Measurements from ENCODE around the gene RBM14. TPM values are rescaled to one million over a fixed set of nuclear protein-coding genes. Genes with fewer than 3 reads are reported as not detected.
"Not testable (repeated sequence)": the region's sequence is repeated elsewhere in the genome, so short reads cannot be mapped to it uniquely, and the experiment has no call there.

The RBM14 gene
- total RNA-seq, 1 donor from 2014 or later = 63.3 TPM

DNA sequence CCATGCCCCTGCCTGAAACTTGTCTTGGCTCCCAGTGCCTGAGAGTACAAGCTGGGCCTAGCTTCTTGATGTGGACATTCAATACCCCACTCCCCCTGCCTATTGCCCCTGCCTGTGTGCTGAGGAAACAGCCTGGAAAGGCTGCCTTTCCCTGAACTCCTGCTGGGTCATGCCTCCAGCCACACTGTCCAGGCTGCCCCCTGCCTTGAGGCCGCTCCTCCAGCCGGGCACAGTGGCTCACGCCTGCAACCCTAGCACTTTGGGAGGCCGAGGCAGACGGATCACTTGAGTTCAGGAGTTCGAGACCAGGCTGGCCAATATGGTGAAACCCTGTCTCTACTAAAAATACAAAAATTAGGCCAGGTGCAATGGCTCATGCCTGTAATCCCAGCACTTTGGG lies 13.4 kb upstream of the RBM14 start:
- Histone ChIP-seq H3K27me3 (no peaks in the 10 kb centered on the region), H3K4me3 (no peak overlapping the region), H3K4me1 (no peaks in the 10 kb centered on the region), H3K27ac (no peak overlapping the region), H3K36me3 (peaks cover 33% of the 10 kb centered on the region), H3K9me3 (no peaks in the 10 kb centered on the region)
- TF ChIP-seq, protein P1, sequence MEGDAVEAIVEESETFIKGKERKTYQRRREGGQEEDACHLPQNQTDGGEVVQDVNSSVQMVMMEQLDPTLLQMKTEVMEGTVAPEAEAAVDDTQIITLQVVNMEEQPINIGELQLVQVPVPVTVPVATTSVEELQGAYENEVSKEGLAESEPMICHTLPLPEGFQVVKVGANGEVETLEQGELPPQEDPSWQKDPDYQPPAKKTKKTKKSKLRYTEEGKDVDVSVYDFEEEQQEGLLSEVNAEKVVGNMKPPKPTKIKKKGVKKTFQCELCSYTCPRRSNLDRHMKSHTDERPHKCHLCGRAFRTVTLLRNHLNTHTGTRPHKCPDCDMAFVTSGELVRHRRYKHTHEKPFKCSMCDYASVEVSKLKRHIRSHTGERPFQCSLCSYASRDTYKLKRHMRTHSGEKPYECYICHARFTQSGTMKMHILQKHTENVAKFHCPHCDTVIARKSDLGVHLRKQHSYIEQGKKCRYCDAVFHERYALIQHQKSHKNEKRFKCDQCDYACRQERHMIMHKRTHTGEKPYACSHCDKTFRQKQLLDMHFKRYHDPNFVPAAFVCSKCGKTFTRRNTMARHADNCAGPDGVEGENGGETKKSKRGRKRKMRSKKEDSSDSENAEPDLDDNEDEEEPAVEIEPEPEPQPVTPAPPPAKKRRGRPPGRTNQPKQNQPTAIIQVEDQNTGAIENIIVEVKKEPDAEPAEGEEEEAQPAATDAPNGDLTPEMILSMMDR (IDR thresholded peaks at IDR 0.05) = no peak
- ATAC-seq (no peak), DNase-seq (no peak)
- intact Hi-C loops (cut with DNase I) = no loop called here

DNA sequence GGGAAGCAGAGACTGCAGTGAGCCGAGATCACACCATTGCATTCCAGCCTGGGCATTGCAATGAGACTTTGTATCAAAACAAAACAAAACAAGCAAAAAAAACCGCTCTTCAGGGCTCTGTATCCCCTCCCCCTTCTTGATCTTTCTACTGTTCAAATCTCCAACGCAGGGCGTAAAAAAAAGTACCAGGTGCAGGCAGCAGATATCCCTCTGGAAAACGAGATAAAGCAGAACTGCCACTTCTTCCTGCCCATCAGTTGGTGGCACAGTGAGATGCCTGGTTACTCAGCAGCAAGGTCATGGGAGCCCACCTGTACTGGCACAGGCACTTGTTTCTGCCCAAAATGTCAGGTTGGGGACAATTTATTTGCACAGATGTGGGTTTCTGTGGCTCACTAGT lies 12.3 kb upstream of the RBM14 start:
- intact Hi-C loops (cut with DNase I) = no loop called here
- DNase-seq (no peak), ATAC-seq (no peak)
- Histone ChIP-seq H3K36me3 (peaks cover 33% of the 10 kb centered on the region), H3K4me1 (no peaks in the 10 kb centered on the region), H3K27ac (no peak overlapping the region), H3K9me3 (no peaks in the 10 kb centered on the region), H3K4me3 (no peak overlapping the region), H3K27me3 (no peaks in the 10 kb centered on the region)
- TF ChIP-seq, protein P1 (IDR thresholded peaks at IDR 0.05) = no peak

DNA sequence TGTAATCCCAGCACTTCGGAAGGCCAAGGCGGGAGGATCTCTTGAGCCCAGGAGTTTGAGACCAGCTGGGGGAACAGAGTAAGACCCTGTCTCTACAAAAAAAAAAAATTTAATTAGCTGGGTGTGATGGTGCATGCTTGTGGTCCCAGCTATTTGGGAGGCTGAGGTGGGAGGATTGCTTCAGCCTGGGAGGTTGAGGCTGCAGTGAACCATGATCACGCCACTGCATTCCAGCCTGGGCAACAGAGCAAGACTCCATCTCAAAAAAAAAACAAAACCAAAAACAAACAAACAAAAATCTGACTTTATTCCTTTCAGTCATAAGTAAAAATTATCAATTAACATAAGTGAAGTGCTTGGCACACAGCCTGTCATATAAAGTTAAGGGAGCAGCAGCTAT lies 9.8 kb upstream of the RBM14 start:
- intact Hi-C loops (cut with DNase I); H3K27ac ChIP-seq; ATAC-seq: not testable (repeated sequence)

DNA sequence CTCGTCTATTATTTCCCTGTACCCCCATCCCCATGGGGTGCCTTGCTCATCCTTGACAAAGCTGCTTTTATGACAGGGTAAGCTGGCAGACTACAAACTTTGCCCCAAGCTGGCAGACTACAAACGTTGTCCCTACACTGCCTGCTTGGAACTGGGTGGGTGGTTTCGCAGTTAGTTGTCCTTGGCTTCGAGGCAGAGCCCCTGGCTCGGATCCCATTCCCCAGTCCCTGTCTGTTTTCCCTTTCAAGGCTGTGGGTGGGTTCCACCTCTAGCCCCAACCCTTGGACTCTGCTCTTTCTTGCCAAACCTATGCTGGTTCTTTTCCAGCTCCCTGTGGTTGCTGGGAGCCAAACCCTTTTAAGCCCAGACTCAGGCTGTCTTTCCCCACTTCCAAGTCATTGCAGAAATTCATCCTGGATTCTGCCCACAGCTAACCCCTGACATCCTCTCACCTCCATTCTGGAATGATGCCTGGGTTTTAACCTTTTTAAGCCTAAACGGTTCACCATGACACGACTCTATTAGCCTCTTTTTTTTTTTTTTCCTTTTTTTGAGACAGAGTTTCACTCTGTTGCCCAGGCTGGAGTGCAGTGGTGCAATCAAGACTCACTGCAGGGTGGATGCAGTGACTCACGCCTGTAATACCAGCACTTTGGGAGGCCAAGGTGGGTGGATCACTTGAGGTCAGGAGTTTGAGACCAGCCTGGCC lies 9.2 kb upstream of the RBM14 start:
- intact Hi-C loops (cut with DNase I) = no loop called here
- ATAC-seq (no peak), DNase-seq (no peak)
- H3K4me1 ChIP-seq = no peaks in the 10 kb centered on the region
- H3K9me3 ChIP-seq = no peaks in the 10 kb centered on the region
- H3K27me3 ChIP-seq = no peaks in the 10 kb centered on the region
- H3K4me3 ChIP-seq = no peak overlapping the region
- TF ChIP-seq, protein P1 (IDR thresholded peaks at IDR 0.05) = no peak
- H3K36me3 ChIP-seq = peaks cover 21% of the 10 kb centered on the region
- no peak overlapping the region for H3K27ac ChIP-seq

More for the DNA sequence above, 9.8 kb upstream of the RBM14 start:
- not testable (repeated sequence) for H3K4me1 ChIP-seq, H3K9me3 ChIP-seq, DNase-seq, H3K4me3 ChIP-seq, H3K27me3 ChIP-seq
- H3K36me3 ChIP-seq = peaks cover 21% of the 10 kb centered on the region

DNA sequence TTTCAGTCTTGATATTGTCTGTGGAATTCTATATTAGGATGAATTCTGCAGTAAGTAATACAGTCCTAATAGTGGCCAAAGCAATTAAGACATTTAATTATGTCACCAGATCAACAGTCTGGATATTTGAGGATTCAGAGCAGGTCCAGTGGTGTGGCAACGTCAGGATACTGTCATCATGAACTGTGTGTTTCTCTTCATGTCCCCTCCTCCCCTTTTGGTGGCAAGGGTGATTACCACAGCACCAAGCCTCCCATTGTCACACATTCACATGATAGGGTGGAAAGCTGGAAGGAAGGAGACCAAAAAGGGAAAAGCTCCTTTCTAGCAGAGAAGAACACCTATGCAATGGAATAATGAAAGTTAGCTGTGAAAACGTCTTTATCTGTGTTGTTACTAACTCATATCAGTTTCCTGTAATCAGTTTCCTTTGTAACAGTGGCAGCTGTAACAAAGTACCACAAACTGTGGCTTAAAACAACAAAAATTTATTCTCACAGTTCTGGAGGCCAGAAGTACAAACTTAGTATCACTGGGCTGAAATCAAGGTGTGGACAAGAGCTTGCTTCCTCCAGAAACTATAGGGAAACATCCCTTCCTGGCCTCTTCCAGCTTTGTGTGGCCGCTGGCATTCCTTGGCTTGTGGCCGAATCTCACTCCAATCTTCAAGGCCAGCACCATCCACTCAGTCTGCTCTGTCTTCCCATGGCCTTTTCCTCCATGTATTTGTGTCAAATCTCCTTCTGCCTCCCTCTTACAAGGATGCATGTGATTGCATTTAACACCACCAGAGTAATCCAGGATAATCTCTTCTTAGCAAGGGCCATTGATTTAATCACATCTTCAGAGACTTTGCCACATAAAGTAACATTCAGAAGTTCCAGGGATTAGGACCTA lies 6.5 kb upstream of the RBM14 start:
- Histone ChIP-seq H3K9me3 (no peaks in the 10 kb centered on the region), H3K27me3 (no peaks in the 10 kb centered on the region), H3K4me3 (no peak overlapping the region), H3K27ac (no peak overlapping the region), H3K36me3 (peaks cover 14% of the 10 kb centered on the region), H3K4me1 (no peaks in the 10 kb centered on the region)
- TF ChIP-seq, protein P1 (IDR thresholded peaks at IDR 0.05) = no peak
- intact Hi-C loops (cut with DNase I) = no loop called here
- ATAC-seq = no peak
- no peak for DNase-seq

DNA sequence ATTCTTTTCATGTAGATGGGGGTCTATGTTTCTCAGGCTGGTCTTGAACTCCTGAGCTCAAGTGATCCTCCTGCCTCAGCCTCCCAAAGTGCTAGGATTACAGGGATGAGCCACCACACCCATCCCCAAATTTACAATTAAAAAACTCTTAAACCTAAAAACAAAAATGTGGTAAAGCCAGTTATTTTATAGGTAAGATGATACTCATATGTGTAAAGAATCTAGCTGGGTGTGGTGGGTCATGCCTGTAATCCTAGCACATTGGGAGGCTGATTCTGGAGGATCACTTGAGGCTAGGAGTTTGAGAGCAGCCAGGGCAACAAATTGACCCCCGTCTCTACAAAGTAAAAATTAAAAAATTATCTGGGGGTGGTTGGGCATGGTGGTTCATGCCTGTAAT lies 4.0 kb upstream of the RBM14 start:
- ATAC-seq = no peak
- peaks cover 7% of the 10 kb centered on the region for H3K4me1 ChIP-seq
- no peak overlapping the region for H3K4me3 ChIP-seq
- no peak overlapping the region for H3K27ac ChIP-seq
- H3K9me3 ChIP-seq = no peaks in the 10 kb centered on the region
- no peak for DNase-seq
- intact Hi-C loops (cut with DNase I) = no loop called here
- H3K36me3 ChIP-seq = no peaks in the 10 kb centered on the region
- no peaks in the 10 kb centered on the region for H3K27me3 ChIP-seq
- TF ChIP-seq, protein P1 (IDR thresholded peaks at IDR 0.05) = no peak

Measured in upper lobe of right lung (tissue), 1 donor.